Dedifferentiated amniotic fluid mesenchymal stem cell (primary cell): Measurements from ENCODE around the gene METTL24.

Experiments used
- DNase-seq: peaks from one replicate; pipeline ENCODE4 v3.0.0-alpha.2; 2016; ENCODE audit errors: extremely low spot score

METTL24 gene

GRCh38 chr6:110196874-110197273 lies 161.3 kb downstream of the METTL24 start:
- no peak for DNase-seq

GRCh38 chr6:110195639-110196038 lies 162.5 kb downstream of the METTL24 start:
- DNase-seq = no peak
